PFSK-1 (cell line): Measurements from ENCODE around the gene TMPRSS11F.

Source experiments
- POLR2AphosphoS5 ChIP-seq: IDR thresholded peaks from 2 replicates; pipeline ENCODE4 v1.6.1; 2012; ENCODE audit warnings: low read depth, mild to moderate bottlenecking, control low read depth, low read length, moderate library complexity
- REST ChIP-seq, 2 experiments: IDR thresholded peaks; 2 replicates each; pipeline versions ENCODE4 v1.6.1 to v1.8.0; 2011 to 2012; ENCODE audit warnings: low read depth in 2 of 2, low read length in 2 of 2, control low read depth in 1 of 2, inconsistent platforms in 1 of 2, mild to moderate bottlenecking in 1 of 2, moderate library complexity in 1 of 2; ENCODE audit not compliant: insufficient read depth in 1 of 2

DNA sequence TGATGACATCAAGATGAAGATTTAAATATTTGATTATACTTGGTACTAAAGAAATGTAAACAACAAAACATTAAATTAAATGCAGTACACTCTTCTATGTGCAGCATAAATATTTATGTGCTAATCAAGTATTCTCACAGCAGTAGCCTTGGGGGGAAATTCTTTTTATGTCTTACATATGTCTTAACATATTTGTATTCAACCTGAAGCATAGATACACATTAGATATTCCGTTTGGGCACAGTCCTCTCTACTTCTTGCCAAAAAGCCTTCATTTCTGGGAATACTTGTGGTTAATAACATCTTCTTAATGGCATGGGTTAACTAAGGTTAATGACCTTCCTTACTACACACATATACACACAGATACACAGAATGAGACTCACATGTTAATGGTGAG, 19.8 kb downstream of the TMPRSS11F start:
- no peak for TF ChIP-seq POLR2AphosphoS5
- TF ChIP-seq REST (IDR thresholded peaks at IDR 0.05; ENCODE audit: insufficient read depth in 1 of 2, low read depth in 2 of 2, low read length in 2 of 2) = no peak
